Cerebellar cortex (tissue), 1 donor: Measurements from ENCODE around the gene COA1.
"Not testable (repeated sequence)": the region's sequence is repeated elsewhere in the genome, so short reads cannot be mapped to it uniquely, and the experiment has no call there.

ENCODE experiments used
- DNase-seq: peaks from one replicate; pipeline ENCODE4 v3.0.0-alpha.2; 2015; ENCODE audit warnings: low spot score

The COA1 gene

DNA sequence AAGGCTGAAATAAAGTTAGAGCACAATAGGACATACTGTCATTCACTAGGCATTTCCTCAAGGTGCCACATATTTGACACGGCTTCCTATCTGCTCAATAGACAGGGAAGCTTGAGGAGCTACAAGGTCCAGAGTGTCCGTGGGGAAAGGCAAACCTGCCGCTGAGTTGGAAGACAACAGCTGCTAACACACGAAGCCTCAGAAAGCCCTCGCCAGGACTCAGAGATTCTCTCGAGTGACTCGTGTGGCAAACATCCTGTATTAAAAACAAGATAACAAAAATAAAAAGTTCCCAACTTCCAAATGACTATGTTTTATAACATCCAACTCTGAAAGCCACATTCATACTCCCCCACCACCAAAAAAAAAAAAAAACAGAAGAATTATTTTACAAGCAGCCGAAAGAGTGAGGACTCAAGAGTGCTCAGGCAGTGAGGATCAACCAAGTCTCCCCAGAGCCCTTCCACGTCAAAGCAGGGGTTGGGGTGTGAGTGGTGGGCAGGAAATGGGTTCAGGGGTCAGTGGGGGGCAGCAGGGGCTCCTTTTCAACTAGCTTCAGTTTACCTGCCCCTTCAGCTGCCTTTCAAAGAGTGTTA is 78.8 kb downstream of the COA1 start:
- no peak for DNase-seq

DNA sequence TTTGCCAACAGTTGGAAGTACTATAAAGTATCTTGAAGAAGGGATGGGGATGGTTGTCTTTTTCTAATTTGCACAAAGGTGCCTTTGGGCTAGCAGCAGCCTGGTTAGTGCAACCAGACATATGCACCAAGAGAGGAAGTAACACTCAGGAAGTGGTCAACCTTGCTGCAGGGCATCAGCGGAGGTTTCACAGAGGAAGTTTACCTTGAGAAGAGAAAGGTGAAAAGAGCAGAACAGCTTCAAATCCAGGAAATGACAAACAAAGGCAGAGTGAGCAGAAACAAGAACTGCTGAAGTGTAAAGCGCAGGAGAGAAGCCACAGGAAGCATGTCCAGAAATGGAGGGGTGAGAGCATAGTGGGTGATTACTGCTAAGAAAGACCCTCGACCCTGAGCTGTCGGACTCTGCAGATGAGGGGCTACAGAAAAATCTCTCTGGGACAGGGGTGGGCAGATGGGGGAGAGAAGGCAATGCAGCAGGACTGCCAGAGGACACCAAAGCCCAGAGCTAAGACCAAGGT is 79.5 kb downstream of the COA1 start:
- no peak for DNase-seq

DNA sequence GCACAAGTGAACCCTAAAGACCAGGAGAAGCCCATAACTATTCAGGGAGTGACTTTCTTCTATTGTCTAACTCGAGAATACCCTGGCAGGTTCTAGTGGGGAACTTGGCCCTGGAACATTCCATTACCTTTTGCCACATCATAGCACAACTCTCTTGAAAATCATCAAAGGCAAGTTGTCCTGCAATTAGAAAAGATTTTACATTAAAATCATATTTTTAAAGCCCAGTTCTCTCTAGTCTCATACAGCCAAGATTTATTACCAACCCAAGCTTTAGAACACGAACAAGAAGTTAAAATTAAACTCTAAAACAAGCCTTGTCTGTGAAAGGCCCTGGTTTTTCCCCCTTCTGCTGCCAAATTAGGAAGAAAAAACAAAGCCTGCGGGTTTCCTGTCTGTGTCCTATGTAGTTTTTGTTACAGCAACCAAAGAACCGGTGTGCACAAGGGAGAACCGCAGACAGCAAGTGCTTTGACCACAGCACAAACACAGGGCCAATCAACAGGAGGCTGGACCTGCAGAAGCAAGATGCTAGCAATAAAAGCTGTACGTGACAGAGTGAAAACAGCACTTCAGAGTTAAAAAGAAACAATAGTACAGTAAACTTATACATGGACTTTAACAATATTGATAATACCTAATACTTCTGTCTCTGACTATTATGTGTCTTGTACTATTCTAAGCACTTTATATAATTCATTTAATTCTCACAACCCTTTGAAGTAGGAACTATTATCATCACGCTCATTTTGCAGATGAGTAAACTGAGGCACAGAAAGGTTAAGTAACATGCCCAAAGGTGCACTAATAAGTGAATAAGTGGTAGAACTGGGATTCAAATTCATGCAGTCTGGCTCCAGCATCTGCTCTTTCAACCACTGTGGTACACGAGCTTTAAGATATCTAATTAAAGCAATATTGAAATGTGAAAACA is 80.6 kb downstream of the COA1 start:
- no peak for DNase-seq

DNA sequence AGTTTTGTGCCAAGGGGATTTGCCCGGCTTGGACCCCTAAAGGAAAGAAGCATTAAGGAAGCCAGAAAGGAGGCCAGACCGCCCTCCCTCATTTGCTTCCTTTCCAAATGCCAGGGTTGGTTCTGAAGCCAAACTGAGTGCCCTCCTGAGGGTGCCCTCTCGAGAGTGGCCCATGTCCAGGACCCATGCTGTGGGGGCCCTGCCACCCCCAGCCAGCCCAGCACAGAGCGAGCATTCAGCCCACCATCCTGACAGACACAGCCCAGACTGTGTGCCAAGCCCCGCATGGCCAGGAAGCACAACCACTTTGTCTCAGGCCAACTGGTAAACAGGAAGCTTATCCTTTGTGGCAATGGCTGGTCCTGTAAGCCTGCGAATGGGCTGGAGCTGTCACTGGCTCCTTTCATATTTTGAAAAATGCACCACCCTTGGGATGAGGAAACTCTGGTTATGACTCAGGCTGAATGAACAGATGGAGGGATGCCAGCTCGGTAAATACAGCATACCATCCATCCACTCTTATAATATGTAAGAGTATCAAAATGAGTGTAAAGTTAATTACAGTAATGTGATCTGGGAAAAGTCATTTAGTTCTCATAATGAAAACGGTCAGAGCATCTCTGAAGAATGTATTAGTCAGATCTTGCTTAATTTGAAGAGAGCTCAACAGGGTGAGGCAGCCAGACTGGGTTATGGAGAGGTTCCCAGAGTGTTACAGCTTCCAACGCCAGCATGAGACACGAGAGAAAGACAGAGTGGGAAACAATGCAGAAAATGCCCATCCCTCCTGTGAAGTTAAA is 81.5 kb downstream of the COA1 start:
- peak; percentile 81 for DNase-seq

DNA sequence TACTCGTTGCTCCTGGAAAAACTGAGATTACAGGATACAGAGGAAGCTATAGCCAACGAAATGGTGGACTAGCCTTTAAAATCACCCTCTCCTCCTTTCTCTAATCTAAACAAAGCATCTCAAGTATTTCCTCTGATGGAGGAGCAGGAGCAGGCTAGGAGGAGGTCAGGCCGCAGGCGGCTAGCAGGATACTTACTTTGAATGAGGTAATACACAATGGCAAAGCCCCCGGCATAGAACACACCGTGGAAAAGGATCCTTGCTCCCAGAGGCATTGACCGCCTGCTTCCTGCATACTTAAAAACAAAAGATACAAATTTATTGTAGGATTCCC is 82.0 kb downstream of the COA1 start:
- DNase-seq: peak; percentile 57

DNA sequence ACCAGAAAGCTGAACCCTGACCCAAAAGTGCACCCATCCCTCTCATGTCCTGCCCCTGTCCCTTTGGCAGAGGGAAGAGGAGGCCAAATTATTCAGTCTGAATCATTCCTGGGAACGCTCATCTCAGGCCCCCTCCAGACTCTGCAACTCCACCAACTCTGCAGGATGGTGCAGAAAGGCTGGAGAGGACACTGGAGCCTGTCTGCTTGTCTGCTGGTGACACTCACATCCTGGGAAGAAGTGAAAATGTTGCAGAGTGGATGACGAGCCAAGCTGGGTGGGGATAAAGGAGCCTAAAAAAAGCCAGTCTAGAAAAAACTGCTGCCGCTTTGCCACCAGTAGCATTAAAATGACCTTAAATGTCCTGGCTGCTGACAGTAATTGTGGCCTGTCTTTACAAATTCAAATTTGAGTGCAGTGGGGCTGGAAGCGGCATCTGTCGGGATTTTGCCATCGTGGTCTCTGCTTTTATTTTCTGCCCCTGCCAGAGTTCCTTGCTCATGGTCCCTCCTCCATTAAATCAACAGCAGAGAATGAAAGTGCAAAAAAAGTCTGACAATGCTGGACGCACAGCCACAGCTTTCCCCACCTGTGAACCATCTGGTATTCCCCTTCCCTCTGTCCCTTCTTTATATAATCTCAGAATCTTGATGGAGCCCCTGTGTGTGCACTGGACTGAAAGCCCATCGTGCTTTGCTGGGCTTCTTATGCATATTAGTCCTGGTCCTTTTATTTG is 82.6 kb downstream of the COA1 start:
- peak; percentile 68 for DNase-seq

DNA sequence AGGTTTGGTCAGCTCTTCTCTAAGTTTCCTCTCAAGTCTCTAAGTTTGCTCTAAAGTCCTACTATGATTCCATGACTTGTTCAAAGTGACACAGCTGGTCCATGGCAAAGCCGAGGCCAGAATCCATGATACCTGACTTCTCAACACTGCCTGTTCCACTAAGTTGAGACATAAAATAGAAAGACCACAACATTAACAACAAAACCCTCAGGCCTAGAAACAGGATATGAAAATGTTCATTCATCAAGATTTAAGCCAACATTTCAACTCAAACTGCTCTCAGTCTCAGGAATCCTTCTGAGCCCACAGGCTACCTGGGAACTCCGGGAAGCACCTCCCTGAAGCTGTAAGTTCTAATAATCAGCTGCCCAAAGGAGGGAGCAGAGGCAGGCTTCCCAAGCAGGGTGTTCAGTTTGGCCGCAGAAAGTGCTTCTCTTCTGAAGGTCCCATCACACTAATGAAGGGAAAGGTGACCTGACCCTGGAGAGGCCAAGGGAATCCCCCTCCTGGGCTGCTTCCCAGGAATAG is 83.6 kb downstream of the COA1 start:
- DNase-seq: no peak

DNA sequence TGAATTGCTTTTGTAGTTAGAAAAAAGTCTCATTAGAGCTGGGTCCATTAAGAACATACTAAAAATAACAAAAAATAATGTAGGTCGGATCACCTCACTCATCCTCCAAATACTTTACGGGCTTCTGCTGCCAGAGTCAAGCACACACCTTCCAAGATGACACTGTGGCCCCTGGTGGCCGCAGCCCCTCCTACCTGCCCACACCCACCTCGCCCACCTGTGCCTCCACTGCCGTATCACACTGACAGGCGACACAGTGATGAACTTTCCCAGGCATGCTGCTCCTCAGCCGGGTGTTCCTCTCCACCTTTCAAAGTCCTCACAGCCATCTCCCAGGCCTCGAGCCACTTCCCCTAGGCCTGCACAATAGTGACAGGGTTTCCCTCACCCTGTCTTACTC is 85.5 kb downstream of the COA1 start:
- no peak for DNase-seq

DNA sequence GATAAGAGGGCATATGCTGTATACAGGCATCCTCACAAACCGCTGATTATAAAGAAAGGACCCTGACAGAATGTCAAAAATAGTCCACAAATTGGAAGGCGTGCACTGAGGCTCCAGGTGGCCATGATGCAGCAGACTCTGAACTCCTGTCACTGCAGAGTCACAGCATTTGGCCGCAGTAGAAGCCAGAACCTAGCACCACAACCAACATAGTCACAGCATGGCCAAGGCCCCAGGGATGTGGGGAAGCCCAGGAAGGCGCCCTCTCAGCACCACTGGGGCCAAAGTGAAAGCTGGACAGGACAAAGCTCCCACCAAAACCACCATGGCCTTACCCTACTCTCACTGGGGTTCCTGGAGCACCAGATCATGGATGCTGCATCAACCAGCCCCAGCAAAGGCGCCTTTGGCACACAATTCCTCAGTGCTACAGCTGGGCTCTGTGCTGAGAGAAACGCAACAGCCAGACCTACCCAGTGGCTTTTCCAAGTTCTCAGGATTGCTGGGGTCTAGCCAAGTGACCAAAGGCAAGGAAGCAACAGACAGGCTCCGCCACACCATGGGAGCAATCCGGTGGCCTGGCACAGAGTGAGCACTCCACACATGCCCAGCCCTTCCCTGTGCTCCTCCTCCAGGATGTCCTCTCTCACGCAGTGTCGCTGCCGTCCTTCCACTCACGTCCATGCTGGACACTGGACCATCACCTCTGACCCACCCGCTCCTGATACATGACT is 86.3 kb downstream of the COA1 start:
- DNase-seq: peak; percentile 70

DNA sequence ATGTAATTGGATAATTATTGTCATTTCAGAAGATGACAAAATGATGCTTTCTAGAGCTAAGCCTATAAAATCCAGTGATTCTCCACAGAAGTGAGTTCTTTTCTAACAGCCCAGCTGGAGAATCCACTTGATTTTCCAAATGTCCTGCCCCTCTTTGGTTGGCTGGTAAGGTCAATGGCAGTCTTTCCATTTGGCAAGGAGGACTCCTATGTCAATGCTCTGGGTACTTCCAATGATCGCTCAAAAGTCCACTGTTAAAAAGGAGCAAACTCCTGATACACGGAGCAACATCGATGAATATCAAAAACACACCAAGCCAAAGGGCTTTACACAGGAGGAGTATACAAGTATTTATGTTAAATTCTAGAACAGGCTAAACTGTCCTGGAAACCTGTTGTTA is 88.6 kb downstream of the COA1 start:
- no peak for DNase-seq

DNA sequence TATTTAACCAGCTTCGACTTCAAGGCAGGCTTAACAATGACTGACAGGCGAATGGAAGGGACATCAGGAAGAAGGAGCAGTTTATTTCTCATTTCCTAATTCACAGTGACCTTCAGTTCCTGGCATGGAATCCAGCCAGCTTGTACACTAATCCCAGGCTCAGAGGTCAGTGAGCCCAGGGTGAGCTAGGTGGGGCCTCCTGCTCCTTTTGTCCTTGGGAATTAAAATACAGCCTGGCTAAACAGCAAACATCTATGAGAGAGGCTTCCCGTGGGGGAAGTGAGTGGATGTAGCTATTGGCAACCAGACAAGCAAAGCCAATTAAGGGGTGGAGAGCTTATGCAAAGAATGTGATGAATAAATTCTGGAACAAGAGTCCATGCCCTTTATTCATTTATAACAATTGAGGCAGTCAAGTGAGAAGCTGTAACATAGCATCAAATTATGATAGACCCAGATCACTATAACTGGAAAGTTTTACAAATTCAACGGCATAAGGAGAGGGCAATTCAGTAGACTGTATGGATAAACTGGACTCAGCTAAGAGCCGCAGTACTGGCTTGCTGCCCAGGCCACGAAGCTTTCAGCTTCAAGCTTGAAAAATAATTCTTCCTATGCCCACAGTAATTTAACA is 89.3 kb downstream of the COA1 start:
- peak; percentile 51 for DNase-seq

DNA sequence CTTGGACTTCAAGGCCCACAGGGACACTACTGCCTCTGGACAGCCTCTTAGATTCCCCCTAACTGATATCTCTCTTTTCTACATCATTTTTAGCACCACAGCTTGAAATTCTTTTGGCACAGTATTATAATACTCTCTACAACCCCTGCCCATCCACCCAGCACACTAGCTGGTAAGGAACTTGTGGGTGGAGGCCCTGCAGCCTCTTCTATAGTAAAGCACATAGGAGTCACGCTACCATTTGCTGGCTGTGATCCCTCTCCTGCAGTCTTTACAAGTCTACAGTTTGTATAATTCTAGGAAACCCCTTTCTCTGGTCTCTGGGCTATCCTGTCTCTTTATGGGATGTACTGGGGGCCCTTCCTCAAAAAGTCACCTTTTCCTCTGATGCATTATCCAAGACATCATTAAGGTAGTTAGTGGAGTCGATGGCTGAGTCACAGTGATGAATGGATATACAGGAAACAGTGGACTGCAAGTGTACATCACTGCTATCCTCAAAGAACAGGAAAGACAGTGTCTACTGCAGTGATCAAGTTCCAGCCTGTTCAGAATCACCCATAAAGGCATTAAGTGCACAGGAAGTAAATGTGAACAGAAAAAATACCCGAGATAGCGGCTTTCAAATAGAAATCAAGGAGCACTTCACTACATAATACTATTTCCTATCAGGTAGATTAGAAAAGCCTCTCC is 92.1 kb downstream of the COA1 start:
- DNase-seq: no peak

DNA sequence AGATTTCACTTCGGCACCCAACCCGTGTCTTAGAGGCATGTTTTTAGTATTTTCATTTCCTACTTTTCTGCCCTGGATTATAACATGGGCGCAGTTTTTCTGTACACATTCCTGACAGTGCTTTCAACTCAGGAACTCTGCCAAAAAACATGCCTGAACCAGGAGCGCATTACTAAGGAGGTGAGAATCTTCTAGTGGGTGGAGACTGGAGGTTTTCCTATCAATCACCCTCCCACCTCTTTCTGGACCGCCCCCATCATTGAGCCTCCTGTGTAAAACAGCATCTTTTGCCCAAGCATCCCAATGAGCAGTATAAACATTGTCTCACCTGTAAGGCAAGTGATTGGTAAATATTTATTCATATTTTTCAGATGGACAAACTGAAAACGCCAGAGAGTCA is 93.2 kb downstream of the COA1 start:
- DNase-seq: no peak

DNA sequence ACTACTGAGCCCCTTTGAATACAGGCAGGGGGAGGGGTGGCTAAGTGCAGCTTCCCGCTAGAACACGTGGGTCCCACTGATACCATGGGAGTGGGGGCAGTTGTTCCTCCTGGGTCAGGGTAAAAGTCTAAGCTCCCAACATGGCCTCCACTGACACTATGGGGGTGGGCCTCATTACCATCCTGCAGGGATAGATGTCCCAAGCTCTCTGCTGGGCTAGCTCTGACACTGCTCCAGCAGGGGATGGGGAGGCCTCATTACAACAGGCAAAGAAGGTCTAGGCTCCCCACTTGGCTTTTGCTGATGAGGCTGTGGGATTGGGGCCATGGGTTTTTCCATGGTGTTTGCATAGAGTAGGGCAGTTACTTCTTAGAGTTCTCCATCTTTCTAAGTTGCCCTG is 94.9 kb downstream of the COA1 start:
- DNase-seq: no peak

DNA sequence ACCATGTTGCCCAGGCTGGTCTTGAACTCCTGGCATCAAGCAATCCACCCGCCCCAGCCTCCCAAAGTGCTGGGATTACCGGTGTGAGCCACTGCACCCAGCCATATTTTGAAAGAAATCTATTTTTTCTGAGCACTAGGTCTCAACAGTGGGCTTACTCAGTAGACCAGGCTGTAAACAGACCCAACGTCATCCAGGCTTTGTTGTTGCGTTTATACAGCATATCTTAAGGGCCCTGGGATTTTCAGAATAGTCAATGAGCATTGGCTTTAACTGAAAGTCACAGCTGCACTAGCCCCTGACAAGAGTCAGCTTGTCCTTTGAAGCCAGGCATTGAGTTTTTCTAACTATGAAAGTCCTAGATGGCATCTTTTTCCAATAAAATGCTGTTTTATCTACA is 96.6 kb downstream of the COA1 start:
- DNase-seq: no peak

DNA sequence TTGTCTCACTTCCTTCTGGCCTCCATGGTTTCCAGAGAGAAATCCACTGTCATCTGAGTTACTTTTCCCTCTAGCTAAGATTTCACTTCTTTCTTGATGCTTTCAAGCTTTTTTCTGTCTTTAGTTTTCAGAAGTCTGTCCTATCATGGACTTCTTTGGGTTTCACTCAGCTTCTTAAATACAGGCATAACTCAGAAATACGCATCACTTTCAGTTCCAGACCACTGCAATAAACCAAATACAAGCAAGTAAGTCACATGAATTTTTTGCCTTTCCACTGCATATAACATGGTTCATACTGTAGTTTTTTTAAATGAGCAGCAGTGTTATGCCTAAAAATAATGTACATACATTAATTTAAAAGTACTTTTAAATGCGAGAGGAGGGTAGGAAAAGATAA is 97.8 kb downstream of the COA1 start:
- no peak for DNase-seq

DNA sequence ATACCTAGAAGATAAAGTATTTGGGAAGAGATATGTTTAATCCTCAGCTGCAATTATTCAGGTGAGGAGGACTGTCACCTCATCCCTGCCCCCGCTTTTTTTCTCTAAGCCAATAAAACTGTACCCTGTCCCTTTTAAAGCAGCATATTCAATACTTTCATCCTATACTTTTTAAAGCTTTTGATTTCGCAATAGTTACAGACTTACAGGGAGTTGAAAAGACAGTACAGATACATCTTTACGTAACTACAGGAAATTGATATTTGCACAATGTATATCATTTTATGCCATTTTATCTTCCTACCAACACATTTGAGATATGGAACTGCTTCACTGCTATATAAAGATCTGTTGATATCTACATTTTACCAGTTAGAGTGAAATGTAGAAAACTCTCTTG is 98.8 kb downstream of the COA1 start:
- no peak for DNase-seq

DNA sequence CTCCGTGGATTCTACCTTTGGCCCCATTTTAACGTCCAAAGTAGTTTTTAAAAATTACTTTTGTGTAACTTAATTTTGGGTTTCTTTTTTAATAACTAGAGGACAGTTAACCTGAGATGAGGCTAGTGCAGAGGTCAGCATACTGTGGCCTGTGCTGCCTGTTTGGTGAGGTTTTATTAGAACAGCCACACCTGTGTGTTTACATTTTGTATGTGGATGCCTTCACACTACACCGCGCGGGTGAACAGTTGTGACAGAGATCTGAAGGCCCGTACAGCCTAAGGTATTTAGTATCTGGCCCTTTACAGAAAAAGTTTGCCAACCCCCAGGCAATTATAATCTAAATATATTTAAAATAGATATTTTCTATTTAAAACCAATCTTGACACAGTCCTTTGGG is 99.5 kb downstream of the COA1 start:
- no peak for DNase-seq

DNA sequence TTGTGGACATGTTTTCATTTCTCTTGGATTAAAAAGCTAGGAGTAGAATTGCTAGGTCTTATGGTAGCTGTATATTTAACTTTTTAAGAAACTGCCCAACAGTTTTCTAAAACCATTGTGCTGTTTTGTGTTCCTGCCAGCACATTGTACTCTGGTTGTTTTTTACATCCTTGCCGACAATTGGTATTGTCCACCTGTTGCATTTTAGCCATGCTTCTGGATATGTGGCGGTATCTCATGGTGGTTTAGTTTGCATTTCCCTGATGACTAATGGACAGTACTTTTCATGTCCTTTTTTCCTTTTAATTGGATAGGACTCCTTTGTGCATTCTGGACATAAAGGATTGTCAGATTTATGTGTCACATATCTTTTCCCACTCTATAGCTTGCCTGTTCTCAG is 100.9 kb downstream of the COA1 start:
- DNase-seq: no peak

DNA sequence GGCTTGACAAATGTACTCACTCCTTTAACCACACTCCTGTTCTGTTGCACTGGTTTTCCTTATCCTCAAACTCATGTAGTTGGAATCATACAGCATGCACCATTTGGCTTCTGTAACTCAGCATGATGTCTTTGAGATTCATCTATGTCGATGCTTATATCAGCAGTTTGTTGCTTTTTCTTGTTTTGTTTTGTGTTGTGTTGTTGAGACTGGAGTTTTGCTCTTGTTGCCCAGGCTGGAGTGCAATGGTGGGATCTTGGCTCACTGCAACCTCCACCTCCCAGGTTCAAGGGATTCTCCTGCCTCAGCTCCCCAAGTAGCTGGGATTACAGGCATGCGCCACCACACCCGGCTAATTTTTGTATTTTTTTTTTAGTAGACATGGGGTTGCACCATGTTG is 101.5 kb downstream of the COA1 start:
- not testable (repeated sequence) for DNase-seq
